ENCODE data around the gene EBF4.
A peak's percentile ranks its signal among the peaks of the same experiment; 100 is the strongest.

The EBF4 gene

DNA sequence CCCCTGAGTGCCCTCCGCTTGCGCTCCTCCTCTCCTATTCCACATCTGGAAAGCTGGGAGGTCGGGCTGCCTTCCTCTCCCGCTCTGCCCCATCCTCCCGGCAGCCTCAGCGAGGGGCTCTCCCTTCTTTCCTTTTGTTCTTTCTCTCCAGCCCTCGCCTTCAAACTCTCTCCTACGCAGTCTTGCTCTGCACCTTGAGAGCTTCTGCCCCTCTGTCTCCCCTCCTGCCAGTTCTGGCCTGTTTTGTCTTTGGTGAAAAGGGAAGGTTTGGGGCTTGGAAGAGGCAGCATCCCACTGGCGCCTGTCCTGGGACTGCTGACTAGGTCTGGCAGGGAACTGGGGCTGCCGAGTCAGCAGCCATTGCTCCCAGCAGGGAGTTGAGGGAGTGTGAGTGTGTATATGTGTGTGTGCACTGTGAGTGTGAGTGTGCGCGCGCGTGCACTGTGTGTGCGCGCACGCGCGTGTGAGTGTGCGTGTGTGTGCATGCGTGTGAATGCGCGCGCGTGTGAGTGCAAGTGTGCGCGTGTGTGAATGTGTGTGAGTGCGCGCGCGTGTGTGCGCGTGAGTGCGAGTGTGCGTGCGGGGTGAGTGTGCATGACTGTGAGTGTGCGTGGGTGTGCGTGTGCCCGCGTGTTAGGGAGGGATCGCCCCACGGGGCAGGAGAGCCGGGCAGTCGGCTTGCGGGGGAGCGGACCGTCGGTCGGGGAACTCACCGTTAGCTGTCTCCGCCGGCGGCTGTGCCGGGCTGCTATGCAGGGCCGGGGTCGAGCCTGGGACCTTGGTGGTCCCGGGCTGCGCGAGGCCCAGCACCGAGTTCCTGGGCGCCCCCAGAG lies 107.3 kb downstream of the EBF4 start:
- Histone ChIP-seq H3K79me2 (no peaks in the 10 kb centered on the region), H3K4me1 (peaks cover under 1% of the 10 kb centered on the region), H3K4me3 (ENCODE audit: low read depth, low read length) (no peak overlapping the region), H2AFZ (no peak overlapping the region), H3K27ac (no peak overlapping the region), H3K9ac (no peak overlapping the region), H3K9me3 (ENCODE audit: control insufficient read depth, low read length) (no peaks in the 10 kb centered on the region), H3K36me3 (ENCODE audit: control insufficient read depth, insufficient read depth, low read length) (no peaks in the 10 kb centered on the region), H3K27me3 (ENCODE audit: control insufficient read depth, insufficient read depth, low read length) (peaks cover 6% of the 10 kb centered on the region), H3K4me2 (ENCODE audit: low read length) (peak overlapping the region; percentile 47)
- TF ChIP-seq, protein P1, sequence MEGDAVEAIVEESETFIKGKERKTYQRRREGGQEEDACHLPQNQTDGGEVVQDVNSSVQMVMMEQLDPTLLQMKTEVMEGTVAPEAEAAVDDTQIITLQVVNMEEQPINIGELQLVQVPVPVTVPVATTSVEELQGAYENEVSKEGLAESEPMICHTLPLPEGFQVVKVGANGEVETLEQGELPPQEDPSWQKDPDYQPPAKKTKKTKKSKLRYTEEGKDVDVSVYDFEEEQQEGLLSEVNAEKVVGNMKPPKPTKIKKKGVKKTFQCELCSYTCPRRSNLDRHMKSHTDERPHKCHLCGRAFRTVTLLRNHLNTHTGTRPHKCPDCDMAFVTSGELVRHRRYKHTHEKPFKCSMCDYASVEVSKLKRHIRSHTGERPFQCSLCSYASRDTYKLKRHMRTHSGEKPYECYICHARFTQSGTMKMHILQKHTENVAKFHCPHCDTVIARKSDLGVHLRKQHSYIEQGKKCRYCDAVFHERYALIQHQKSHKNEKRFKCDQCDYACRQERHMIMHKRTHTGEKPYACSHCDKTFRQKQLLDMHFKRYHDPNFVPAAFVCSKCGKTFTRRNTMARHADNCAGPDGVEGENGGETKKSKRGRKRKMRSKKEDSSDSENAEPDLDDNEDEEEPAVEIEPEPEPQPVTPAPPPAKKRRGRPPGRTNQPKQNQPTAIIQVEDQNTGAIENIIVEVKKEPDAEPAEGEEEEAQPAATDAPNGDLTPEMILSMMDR (IDR thresholded peaks at IDR 0.05): no peak

DNA sequence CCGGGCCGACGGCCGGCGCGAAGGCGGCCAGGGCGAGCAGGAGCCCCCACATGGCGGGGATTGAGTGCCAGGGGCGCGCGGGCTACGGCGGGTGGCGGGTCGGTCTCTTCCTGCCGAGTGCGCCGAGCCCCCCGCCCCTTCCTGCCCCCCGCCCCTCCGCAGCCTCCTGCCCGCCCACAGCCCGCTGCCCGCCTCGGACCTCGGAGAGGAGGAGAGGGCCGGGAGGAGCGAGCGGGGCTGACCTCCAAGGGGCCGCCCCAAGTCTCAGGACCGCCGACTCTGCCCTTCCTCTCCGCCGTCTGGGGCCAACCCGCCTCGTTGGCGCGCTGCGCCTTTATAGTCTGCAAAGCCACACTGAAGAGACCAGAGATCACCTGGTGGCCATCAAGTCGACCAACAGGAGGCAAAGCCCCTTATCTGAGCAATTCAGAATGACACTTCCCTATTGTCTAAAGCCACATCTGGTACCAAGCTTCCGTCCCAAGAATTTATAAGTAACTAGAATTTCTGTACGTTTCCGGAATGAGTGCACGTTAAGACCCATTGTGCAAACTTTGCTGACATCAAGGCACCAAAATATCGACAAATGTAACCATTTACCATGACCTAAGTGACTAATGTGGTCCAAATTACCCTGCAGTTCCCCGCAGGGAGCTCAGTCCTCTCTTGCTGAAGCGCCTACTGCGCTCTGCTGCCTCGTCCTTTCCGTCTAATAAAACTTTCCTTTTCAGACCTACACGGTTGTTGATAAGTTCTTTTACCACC lies 108.1 kb downstream of the EBF4 start, which contains the start of gene CPXM1:
CPXM1 (minus strand) TSS at position 107 of the 765 bp plus-strand sequence; CDS start at position 52, 55 bp downstream.
- Histone ChIP-seq H3K79me2 (no peaks in the 10 kb centered on the region), H3K27me3 (ENCODE audit: control insufficient read depth, insufficient read depth, low read length) (peaks cover 6% of the 10 kb centered on the region), H3K9ac (no peak within 1 kb of the TSS), H2AFZ (no peak within 1 kb of the TSS), H3K27ac (no peak within 1 kb of the TSS), H3K4me2 (ENCODE audit: low read length) (peak within 1 kb of the TSS; percentile 47), H3K9me3 (ENCODE audit: control insufficient read depth, low read length) (no peaks in the 10 kb centered on the region), H3K4me3 (ENCODE audit: low read depth, low read length) (no peak within 1 kb of the TSS), H3K4me1 (peaks cover 3% of the 10 kb centered on the region), H3K36me3 (ENCODE audit: control insufficient read depth, insufficient read depth, low read length) (no peaks in the 10 kb centered on the region)
- TF ChIP-seq, protein P1 (IDR thresholded peaks at IDR 0.05): no peak

DNA sequence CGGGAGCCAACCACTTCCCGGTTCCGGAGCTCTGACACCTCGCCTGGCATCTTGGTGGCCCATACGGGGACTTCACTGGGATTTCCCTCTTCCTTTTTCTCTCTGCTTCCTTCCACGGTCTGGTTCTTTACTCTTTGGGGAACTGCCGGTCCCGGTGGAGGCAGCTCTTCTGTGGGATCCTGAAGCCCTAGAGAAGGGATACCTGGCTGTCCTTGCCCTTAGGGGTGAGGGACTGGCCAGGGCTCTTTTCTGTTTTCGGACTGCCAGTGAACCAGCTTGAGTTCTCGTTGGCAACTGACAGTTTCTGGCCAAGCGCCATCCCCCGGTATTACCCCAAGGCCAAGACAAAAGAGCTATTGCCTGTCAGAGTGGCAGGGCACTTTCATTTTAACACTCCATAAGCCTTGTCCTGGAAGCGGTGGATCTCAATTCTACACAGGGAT lies 108.7 kb downstream of the EBF4 start:
- peaks cover 3% of the 10 kb centered on the region for H3K4me1 ChIP-seq
- H3K4me3 ChIP-seq (ENCODE audit: low read depth, low read length): no peak overlapping the region
- peaks cover 6% of the 10 kb centered on the region for H3K27me3 ChIP-seq (ENCODE audit: control insufficient read depth, insufficient read depth, low read length)
- no peak overlapping the region for H2AFZ ChIP-seq
- H3K36me3 ChIP-seq (ENCODE audit: control insufficient read depth, insufficient read depth, low read length): no peaks in the 10 kb centered on the region
- H3K4me2 ChIP-seq (ENCODE audit: low read length): no peak overlapping the region
- no peaks in the 10 kb centered on the region for H3K9me3 ChIP-seq (ENCODE audit: control insufficient read depth, low read length)
- H3K9ac ChIP-seq: no peak overlapping the region
- no peaks in the 10 kb centered on the region for H3K79me2 ChIP-seq
- no peak overlapping the region for H3K27ac ChIP-seq
- TF ChIP-seq, protein P1 (IDR thresholded peaks at IDR 0.05): no peak

DNA sequence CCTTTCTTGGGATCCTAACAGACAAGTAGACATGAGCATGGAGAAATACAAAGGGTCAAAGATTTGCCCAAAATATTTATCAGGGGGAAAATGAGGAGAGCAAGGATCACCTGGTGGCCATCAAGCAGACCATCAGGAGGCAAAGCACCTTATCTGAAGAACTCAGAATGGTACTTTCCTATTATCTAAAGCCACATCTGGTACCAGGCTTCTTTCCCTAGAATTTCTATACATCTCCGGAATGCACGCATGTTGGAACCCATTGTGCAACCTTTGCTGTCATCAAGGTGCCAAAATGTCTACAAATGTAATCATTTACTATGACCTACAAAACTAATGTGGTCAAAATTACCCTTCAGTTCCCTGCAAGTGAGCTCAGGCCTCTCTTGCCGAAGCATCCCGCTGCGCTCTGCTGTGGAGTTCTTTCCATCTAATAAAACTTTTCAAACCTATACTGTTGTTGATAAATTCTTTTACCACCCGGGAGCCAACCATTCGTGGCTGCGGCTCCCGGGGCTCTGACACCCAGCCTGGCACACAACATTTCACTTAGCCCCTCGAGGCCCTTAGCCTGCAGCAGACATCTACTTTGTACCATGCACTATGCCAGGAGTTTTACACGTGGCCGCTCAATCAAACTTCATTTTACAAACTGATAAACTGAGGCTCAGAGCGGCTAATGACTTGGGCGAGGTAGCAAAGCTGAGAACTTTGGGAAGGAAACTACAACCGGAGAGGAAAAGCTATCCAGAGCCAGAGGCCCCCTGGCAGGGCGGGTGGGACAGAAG lies 111.7 kb downstream of the EBF4 start:
- no peak overlapping the region for H3K4me3 ChIP-seq (ENCODE audit: low read depth, low read length)
- H2AFZ ChIP-seq: no peak overlapping the region
- no peak overlapping the region for H3K4me2 ChIP-seq (ENCODE audit: low read length)
- no peaks in the 10 kb centered on the region for H3K36me3 ChIP-seq (ENCODE audit: control insufficient read depth, insufficient read depth, low read length)
- H3K27ac ChIP-seq: no peak overlapping the region
- H3K9me3 ChIP-seq (ENCODE audit: control insufficient read depth, low read length): no peaks in the 10 kb centered on the region
- TF ChIP-seq, protein P1 (IDR thresholded peaks at IDR 0.05): no peak
- H3K4me1 ChIP-seq: peaks cover 3% of the 10 kb centered on the region
- H3K27me3 ChIP-seq (ENCODE audit: control insufficient read depth, insufficient read depth, low read length): peaks cover 6% of the 10 kb centered on the region
- H3K9ac ChIP-seq: no peak overlapping the region
- H3K79me2 ChIP-seq: no peaks in the 10 kb centered on the region
